ENCODE results near the gene OR2H1. TPM values are rescaled to one million over a fixed set of nuclear protein-coding genes. Genes with fewer than 3 reads are reported as not detected.
A peak's percentile ranks its signal among the peaks of the same experiment; 100 is the strongest.

Gene OR2H1
- total RNA-seq, 2 donors from 2014 or later: not detected

DNA sequence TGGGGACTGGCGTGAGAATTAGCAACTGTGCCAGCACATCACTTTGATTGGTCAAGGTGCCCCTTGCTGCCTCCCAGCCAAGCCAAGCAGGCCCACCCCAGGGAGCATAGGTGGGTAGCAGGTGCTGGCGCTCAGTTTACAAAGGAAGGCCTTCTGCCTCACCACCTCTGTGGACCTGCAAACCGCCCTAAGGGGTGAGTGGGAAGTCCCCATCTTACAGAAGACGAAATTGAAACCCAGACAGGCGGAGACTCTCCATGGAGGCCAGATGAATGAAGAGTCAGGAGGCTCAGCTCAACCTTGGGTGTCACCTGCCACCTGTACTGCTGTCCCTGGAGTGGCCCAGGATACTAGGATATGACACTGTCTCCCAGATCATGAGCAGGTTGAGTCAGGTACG is 52.3 kb downstream of the OR2H1 start:
- DNase-seq: peak; percentile 10
- 75 to 80% methylated on average over 3 to 6 of the region's 6 CpGs for WGBS, 2 experiments (ENCODE audit: insufficient coverage in 1 of 2, insufficient read length in 1 of 2)
- Mint-ChIP-seq H3K4me3 (no peak overlapping the region), H3K4me1 (no peaks in the 10 kb centered on the region), H3K36me3 (ENCODE audit: low read depth) (no peaks in the 10 kb centered on the region), H3K27ac (no peak overlapping the region), H3K27me3 (ENCODE audit: insufficient read depth) (no peaks in the 10 kb centered on the region), H3K9me3 (no peaks in the 10 kb centered on the region)
- TF ChIP-seq, protein P1, sequence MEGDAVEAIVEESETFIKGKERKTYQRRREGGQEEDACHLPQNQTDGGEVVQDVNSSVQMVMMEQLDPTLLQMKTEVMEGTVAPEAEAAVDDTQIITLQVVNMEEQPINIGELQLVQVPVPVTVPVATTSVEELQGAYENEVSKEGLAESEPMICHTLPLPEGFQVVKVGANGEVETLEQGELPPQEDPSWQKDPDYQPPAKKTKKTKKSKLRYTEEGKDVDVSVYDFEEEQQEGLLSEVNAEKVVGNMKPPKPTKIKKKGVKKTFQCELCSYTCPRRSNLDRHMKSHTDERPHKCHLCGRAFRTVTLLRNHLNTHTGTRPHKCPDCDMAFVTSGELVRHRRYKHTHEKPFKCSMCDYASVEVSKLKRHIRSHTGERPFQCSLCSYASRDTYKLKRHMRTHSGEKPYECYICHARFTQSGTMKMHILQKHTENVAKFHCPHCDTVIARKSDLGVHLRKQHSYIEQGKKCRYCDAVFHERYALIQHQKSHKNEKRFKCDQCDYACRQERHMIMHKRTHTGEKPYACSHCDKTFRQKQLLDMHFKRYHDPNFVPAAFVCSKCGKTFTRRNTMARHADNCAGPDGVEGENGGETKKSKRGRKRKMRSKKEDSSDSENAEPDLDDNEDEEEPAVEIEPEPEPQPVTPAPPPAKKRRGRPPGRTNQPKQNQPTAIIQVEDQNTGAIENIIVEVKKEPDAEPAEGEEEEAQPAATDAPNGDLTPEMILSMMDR (conservative IDR thresholded peaks at IDR 0.05): no peak
- Histone ChIP-seq H3K4me1 (ENCODE audit: control insufficient read depth, insufficient read depth, low read length) (no peaks in the 10 kb centered on the region), H3K4me3 (ENCODE audit: low read length) (no peak overlapping the region), H3K27ac (ENCODE audit: low read depth, low read length) (no peak overlapping the region), H3K9me3 (ENCODE audit: control insufficient read depth, low read length) (no peaks in the 10 kb centered on the region), H3K36me3 (ENCODE audit: control insufficient read depth, insufficient read depth, low read length) (no peaks in the 10 kb centered on the region), H3K27me3 (ENCODE audit: control insufficient read depth, insufficient read depth, low read length, poor library complexity, severe bottlenecking) (no peaks in the 10 kb centered on the region), H3K9ac (ENCODE audit: extremely low read depth, low read length, poor library complexity, severe bottlenecking) (no peak overlapping the region)

- Mint-ChIP-seq H3K27me3 (ENCODE audit: insufficient read depth) (no peaks in the 10 kb centered on the region), H3K9me3 (no peaks in the 10 kb centered on the region), H3K4me3 (no peak overlapping the region), H3K27ac (no peak overlapping the region), H3K4me1 (no peaks in the 10 kb centered on the region), H3K36me3 (ENCODE audit: low read depth) (no peaks in the 10 kb centered on the region)
- Histone ChIP-seq H3K4me1 (ENCODE audit: control insufficient read depth, insufficient read depth, low read length) (no peaks in the 10 kb centered on the region), H3K27ac (ENCODE audit: low read depth, low read length) (no peak overlapping the region), H3K27me3 (ENCODE audit: control insufficient read depth, insufficient read depth, low read length, poor library complexity, severe bottlenecking) (no peaks in the 10 kb centered on the region), H3K9me3 (ENCODE audit: control insufficient read depth, low read length) (no peaks in the 10 kb centered on the region), H3K4me3 (ENCODE audit: low read length) (no peak overlapping the region), H3K9ac (ENCODE audit: extremely low read depth, low read length, poor library complexity, severe bottlenecking) (no peak overlapping the region), H3K36me3 (ENCODE audit: control insufficient read depth, insufficient read depth, low read length) (no peaks in the 10 kb centered on the region)
- peak; percentile 32 for DNase-seq
- WGBS, 2 experiments (ENCODE audit: insufficient coverage in 1 of 2, insufficient read length in 1 of 2): 88 to 100% methylated on average over 4 to 9 of the region's 9 CpGs
- TF ChIP-seq, protein P1 (conservative IDR thresholded peaks at IDR 0.05): no peak
Measured at GRCh38 chr6:29509711-29510110, 52.8 kb downstream of the OR2H1 start.

DNA sequence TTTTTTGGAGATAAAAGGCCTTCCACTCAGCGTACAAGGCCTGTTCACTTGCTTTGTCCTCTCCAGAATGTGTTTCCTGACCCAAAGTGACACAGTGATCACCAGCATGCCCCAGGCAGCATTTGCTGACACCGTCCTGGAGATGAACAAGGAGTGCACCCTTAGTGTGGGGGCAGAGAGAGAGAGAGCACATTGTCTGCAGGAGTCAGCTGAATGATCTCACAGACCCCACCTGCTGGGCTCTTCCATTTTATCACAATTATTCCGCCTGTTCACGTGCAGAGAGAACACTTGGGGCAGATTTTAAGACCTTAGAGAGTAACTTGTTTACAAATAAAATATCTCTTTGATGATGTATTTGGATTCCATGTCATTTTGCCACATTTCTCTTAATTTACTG is 53.2 kb downstream of the OR2H1 start:
- Histone ChIP-seq H3K27ac (ENCODE audit: low read depth, low read length) (no peak overlapping the region), H3K4me1 (ENCODE audit: control insufficient read depth, insufficient read depth, low read length) (no peaks in the 10 kb centered on the region), H3K9ac (ENCODE audit: extremely low read depth, low read length, poor library complexity, severe bottlenecking) (no peak overlapping the region), H3K4me3 (ENCODE audit: low read length) (no peak overlapping the region), H3K27me3 (ENCODE audit: control insufficient read depth, insufficient read depth, low read length, poor library complexity, severe bottlenecking) (no peaks in the 10 kb centered on the region), H3K9me3 (ENCODE audit: control insufficient read depth, low read length) (no peaks in the 10 kb centered on the region), H3K36me3 (ENCODE audit: control insufficient read depth, insufficient read depth, low read length) (no peaks in the 10 kb centered on the region)
- Mint-ChIP-seq H3K9me3 (no peaks in the 10 kb centered on the region), H3K4me1 (no peaks in the 10 kb centered on the region), H3K27ac (no peak overlapping the region), H3K27me3 (ENCODE audit: insufficient read depth) (no peaks in the 10 kb centered on the region), H3K36me3 (ENCODE audit: low read depth) (no peaks in the 10 kb centered on the region), H3K4me3 (no peak overlapping the region)
- peak; percentile 41 for DNase-seq
- TF ChIP-seq, protein P1 (conservative IDR thresholded peaks at IDR 0.05): peak; percentile 29
- 83% methylated on average over 2 to 4 of the region's 4 CpGs for WGBS, 2 experiments (ENCODE audit: insufficient coverage in 1 of 2, insufficient read length in 1 of 2)
